BJ (cell line): ENCODE measurements around the gene MBD4. TPM values are rescaled to one million over a fixed set of nuclear protein-coding genes. Genes with fewer than 3 reads are reported as not detected.

Source experiments
- CTCF ChIA-PET: fragments of 350-600 bp; formaldehyde crosslinking; extraction: SDS; loops from one replicate; lab custom pipeline; 2021; ENCODE audit warnings: antibody characterized with exemption, inconsistent platforms; lab: Yijun Ruan, JAX
- POLR2A ChIA-PET: fragments of 300-600 bp; sonication (Branson Sonifier 250); formaldehyde crosslinking; extraction: SDS; loops from one replicate; lab custom pipeline; 2021; ENCODE audit warnings: antibody characterized with exemption; lab: Charles Lee
- DNase-seq: peaks from one replicate; pipeline ENCODE4 v3.0.0-alpha.2; 2011; ENCODE audit warnings: low read depth
- H3K27me3 ChIP-seq: 2 replicates; pipeline ENCODE4 v1.6.0; 2011; ENCODE audit warnings: low read length; ENCODE audit not compliant: control insufficient read depth, insufficient read depth
- H3K36me3 ChIP-seq: 2 replicates; pipeline ENCODE4 v1.5.1; 2011; ENCODE audit warnings: low read length; ENCODE audit not compliant: control insufficient read depth, insufficient read depth
- H3K4me3 ChIP-seq: 2 replicates; pipeline ENCODE4 v1.5.1; 2011; ENCODE audit warnings: low read depth, mild to moderate bottlenecking, control low read depth, low read length
- polyA plus RNA-seq: library from polyadenylated mRNA; depleted of rRNA; stranded (reverse); fragments of >200 nt; gene quantifications from 2 replicates; pipeline ENCODE4 v1.2.3, GENCODE V29; 2011
- TF ChIP-seq, protein P1 (sequence below): IDR thresholded peaks from 2 replicates; pipeline ENCODE4 v1.5.1; 2011; ENCODE audit warnings: low read depth, mild to moderate bottlenecking, control low read depth, inconsistent platforms, low read length, moderate library complexity; ENCODE audit not compliant: insufficient read depth

Gene MBD4
- polyA plus RNA-seq, 1 experiment: 17.5 TPM

DNA sequence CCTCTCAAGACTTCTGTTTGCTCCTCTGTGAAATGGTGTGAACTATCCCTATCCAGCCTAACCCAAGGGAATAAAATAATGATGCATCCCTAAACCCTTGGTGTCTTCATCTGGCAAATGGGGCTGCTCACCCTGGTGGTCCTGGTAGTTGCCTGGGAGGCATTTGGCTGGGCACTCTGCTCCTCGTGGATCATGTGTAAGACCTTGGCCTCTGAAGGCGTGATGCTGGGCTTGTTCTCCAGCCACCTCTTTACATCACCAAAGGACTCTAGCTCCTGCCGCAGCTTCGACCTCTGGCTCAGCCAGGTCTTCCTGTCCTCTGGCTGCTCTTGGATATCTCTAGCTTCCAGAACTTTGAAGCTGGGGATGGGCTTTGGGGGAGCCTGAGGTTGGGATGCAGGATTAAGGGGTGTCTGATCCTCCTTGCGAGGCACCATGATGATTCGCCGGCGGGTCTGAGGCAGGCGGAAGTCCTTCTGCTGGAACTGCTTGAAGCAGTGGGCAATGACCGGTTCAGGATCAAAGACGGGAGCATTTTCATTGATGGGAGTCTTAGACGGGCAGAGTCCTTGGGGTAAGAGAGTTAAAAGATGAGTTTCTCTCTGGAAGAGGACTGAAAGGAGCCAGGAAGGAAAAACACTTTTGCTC is 18.4 kb downstream of the MBD4 start:
- DNase-seq: no peak
- Histone ChIP-seq H3K27me3 (no peaks in the 10 kb centered on the region), H3K4me3 (no peak overlapping the region), H3K36me3 (no peaks in the 10 kb centered on the region)
- TF ChIP-seq, protein P1, sequence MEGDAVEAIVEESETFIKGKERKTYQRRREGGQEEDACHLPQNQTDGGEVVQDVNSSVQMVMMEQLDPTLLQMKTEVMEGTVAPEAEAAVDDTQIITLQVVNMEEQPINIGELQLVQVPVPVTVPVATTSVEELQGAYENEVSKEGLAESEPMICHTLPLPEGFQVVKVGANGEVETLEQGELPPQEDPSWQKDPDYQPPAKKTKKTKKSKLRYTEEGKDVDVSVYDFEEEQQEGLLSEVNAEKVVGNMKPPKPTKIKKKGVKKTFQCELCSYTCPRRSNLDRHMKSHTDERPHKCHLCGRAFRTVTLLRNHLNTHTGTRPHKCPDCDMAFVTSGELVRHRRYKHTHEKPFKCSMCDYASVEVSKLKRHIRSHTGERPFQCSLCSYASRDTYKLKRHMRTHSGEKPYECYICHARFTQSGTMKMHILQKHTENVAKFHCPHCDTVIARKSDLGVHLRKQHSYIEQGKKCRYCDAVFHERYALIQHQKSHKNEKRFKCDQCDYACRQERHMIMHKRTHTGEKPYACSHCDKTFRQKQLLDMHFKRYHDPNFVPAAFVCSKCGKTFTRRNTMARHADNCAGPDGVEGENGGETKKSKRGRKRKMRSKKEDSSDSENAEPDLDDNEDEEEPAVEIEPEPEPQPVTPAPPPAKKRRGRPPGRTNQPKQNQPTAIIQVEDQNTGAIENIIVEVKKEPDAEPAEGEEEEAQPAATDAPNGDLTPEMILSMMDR: no peak
- CTCF ChIA-PET: interaction anchor here (0.9 kb wide), 1 partner anchor 9 kb away, joined by 4 read pairs; no protein-coding TSS in a partner anchor
- POLR2A ChIA-PET: no interaction called here

DNA sequence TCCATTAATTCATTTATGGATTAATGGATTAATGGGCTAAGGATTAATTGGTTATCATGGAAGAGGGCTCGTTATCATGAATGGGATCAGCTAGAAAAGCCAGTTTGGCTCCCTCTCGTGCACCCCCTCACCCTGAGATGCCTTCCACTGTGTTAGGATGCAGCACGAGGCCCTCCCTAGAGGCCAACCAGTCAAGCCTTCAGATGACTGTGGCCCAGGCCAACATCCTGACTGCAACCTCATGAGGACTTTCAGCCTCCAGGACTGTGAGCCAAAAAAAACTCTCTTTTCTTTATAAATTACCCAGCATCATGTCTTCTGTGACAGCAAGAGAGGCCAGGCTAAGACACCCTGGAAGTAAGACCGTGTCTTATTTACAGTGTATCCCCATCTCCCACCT is 20.3 kb downstream of the MBD4 start:
- no peak for DNase-seq
- Histone ChIP-seq H3K4me3 (no peak overlapping the region), H3K36me3 (no peaks in the 10 kb centered on the region), H3K27me3 (no peaks in the 10 kb centered on the region)
- CTCF ChIA-PET: no interaction called here
- POLR2A ChIA-PET: no interaction called here
- TF ChIP-seq, protein P1: no peak

DNA sequence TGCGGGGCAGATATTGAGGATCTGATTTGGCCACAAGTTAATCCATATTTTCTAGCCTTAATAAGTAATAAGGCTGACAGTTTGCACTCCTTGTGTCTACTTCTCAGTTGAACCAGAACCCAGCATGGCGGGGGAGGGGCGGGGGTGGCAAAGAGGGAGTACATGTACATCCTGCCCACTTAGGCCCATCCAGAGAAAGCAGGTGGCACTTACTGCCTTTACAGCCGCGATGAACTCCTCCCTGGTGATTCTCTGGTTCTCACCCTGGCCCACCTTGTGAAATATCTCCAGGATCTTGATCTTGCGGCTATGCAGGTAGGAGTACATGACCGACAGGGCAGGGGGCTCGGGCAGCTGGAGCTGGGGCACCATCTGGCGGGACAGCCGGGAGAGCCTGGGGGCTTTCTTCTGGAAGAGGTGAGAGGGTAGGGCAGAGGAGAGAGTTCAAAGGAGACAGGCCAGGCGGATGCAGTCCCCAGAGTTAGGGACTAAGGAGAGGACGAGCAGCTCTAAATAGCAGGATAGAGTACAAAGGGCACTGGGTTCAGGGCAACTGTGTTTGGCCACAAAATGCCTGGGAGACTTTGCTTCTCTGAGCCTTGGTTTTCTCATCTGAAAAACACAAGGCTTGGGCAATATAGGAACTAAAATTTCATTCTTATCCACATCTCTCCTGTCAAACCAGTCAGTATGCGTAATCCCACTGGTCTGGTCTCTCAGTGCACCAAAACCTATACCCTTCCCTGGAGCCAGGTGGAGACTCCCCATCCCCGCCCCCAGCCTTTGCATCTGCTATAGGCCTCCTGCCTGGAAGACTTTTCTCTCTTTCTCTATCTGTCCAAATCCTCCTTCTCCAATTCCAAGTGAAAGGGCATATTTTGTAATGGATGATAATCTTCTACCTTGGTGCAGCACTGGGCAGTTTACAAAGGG is 21.4 kb downstream of the MBD4 start:
- POLR2A ChIA-PET: interaction anchor here (0.5 kb wide), 1 partner anchor 9 kb away, joined by 3 read pairs; no protein-coding TSS in a partner anchor
- no peak for DNase-seq
- Histone ChIP-seq H3K4me3 (no peak overlapping the region), H3K27me3 (no peaks in the 10 kb centered on the region), H3K36me3 (no peaks in the 10 kb centered on the region)
- TF ChIP-seq, protein P1: no peak
- CTCF ChIA-PET: no interaction called here

DNA sequence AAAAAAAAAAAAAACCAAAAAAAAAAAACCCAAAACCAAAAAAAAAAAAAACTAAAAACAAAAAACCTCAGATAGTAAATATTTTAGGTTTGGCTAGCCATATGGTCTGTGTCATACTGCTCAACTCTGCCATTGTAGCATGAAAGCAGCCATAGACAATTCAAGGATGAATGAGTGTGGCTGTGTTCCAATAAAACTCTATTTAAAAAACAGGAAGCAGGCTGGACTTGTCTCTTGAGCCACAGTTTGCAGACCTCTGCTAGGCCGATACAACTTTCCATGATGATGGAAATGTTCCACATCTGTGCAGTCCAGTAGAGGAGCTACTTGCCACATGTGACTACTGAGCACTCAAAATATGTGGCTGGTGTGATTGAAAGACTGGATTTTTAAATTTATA is 22.4 kb downstream of the MBD4 start:
- no peak for DNase-seq
- POLR2A ChIA-PET: no interaction called here
- H3K27me3 ChIP-seq: no peaks in the 10 kb centered on the region
- no peaks in the 10 kb centered on the region for H3K36me3 ChIP-seq
- TF ChIP-seq, protein P1: no peak
- no peak overlapping the region for H3K4me3 ChIP-seq
- CTCF ChIA-PET: interaction anchor here (0.6 kb wide), 1 partner anchor 409 kb away, joined by 3 read pairs; no protein-coding TSS in a partner anchor

DNA sequence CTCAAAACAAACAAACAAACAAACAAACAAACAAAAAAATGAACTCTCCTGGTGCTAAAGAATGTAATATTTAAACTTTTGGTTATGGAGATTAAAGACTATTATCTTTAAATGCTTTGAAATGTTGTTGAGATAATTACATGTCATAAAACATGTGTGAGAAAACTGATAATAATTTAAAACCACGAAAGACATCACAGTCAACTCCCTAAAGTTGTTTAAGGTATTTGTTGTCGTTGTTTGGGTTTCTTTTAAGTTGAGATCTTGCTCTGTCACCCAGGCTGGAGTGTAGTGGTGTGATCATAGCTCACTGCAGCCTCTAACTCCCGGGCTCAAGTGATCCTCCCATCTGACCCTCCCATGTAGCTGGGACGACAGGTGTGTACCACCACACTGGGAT is 23.3 kb downstream of the MBD4 start:
- DNase-seq: no peak
- TF ChIP-seq, protein P1: no peak
- ChIA-PET CTCF (no interaction called here), POLR2A (no interaction called here)
- Histone ChIP-seq H3K27me3 (no peaks in the 10 kb centered on the region), H3K36me3 (no peaks in the 10 kb centered on the region), H3K4me3 (no peak overlapping the region)
